Neural crest cell (in vitro differentiated cells): ENCODE measurements around the gene ATF6. TPM values are rescaled to one million over a fixed set of nuclear protein-coding genes. Genes with fewer than 3 reads are reported as not detected.
"Not testable (repeated sequence)": the region's sequence is repeated elsewhere in the genome, so short reads cannot be mapped to it uniquely, and the experiment has no call there.

Experiments
- DNase-seq: peaks from one replicate; pipeline ENCODE4 v3.0.0; 2021; ENCODE audit warnings: low read depth, mixed read lengths, low spot score
- H3K27ac Mint-ChIP-seq: one replicate; pipeline ENCODE4 v1.8.0; 2021; ENCODE audit warnings: mild to moderate bottlenecking, mixed read lengths; ENCODE audit not compliant: unreplicated experiment
- H3K27me3 Mint-ChIP-seq: 2 replicates; pipeline ENCODE4 v1.8.0; 2021; ENCODE audit warnings: low read depth, mild to moderate bottlenecking, mixed read lengths
- H3K36me3 Mint-ChIP-seq: 2 replicates; pipeline ENCODE4 v1.8.0; 2021; ENCODE audit warnings: low read depth, mild to moderate bottlenecking, mixed read lengths
- H3K4me1 Mint-ChIP-seq: 2 replicates; pipeline ENCODE4 v1.8.0; 2021; ENCODE audit warnings: mixed read lengths
- H3K4me3 Mint-ChIP-seq: one replicate; pipeline ENCODE4 v1.8.0; 2021; ENCODE audit warnings: mild to moderate bottlenecking, mixed read lengths
- H3K9me3 Mint-ChIP-seq: 2 replicates; pipeline ENCODE4 v1.8.0; 2021; ENCODE audit warnings: mixed read lengths
- CTCF ChIP-seq: fragments of 200-600 bp; sonication (generic); conservative IDR thresholded peaks from 2 replicates; pipeline ENCODE4 v1.5.0; 2021; ENCODE audit warnings: antibody characterized with exemption, mild to moderate bottlenecking
- total RNA-seq: library from RNA; stranded (reverse); gene quantifications from 2 replicates; pipeline ENCODE4 v1.2.1, GENCODE V29; 2021

The ATF6 gene
- total RNA-seq, 1 donor from 2014 or later = 17.8 TPM

GRCh38 chr1:161827786-161828185, 61.7 kb downstream of the ATF6 start:
- H3K9me3 Mint-ChIP-seq = peaks cover 3% of the 10 kb centered on the region
- H3K27me3 Mint-ChIP-seq = no peaks in the 10 kb centered on the region
- H3K27ac Mint-ChIP-seq = no peak overlapping the region
- DNase-seq = no peak
- H3K4me3 Mint-ChIP-seq = no peak overlapping the region
- no peak for TF ChIP-seq CTCF
- H3K4me1 Mint-ChIP-seq = no peaks in the 10 kb centered on the region
- peaks cover 26% of the 10 kb centered on the region for H3K36me3 Mint-ChIP-seq

GRCh38 chr1:161832299-161832907, 66.3 kb downstream of the ATF6 start:
- H3K36me3 Mint-ChIP-seq = peaks cover 21% of the 10 kb centered on the region
- H3K9me3 Mint-ChIP-seq, H3K4me3 Mint-ChIP-seq, H3K4me1 Mint-ChIP-seq, H3K27ac Mint-ChIP-seq, H3K27me3 Mint-ChIP-seq, DNase-seq: not testable (repeated sequence)

GRCh38 chr1:161834967-161835550, 68.9 kb downstream of the ATF6 start:
- Mint-ChIP-seq H3K36me3 (peaks cover 15% of the 10 kb centered on the region), H3K4me3 (no peak overlapping the region), H3K9me3 (peaks cover 2% of the 10 kb centered on the region), H3K27ac (no peak overlapping the region), H3K27me3 (no peaks in the 10 kb centered on the region), H3K4me1 (no peaks in the 10 kb centered on the region)
- no peak for TF ChIP-seq CTCF
- no peak for DNase-seq

GRCh38 chr1:161836018-161836417, 69.9 kb downstream of the ATF6 start:
- no peak for TF ChIP-seq CTCF
- Mint-ChIP-seq H3K27ac (no peak overlapping the region), H3K27me3 (no peaks in the 10 kb centered on the region), H3K36me3 (peaks cover 13% of the 10 kb centered on the region), H3K9me3 (peaks cover 2% of the 10 kb centered on the region), H3K4me3 (no peak overlapping the region), H3K4me1 (no peaks in the 10 kb centered on the region)
- no peak for DNase-seq

- peaks cover 4% of the 10 kb centered on the region for H3K9me3 Mint-ChIP-seq
- H3K27me3 Mint-ChIP-seq = no peaks in the 10 kb centered on the region
- no peak for DNase-seq
- H3K27ac Mint-ChIP-seq = peak overlapping the region; percentile 6
- no peaks in the 10 kb centered on the region for H3K4me1 Mint-ChIP-seq
- no peak overlapping the region for H3K4me3 Mint-ChIP-seq
- H3K36me3 Mint-ChIP-seq = peaks cover 17% of the 10 kb centered on the region
- no peak for TF ChIP-seq CTCF
Observed at GRCh38 chr1:161838362-161838761, 72.2 kb downstream of the ATF6 start.

GRCh38 chr1:161838885-161839284, 72.8 kb downstream of the ATF6 start:
- Mint-ChIP-seq H3K4me3 (no peak overlapping the region), H3K4me1 (no peaks in the 10 kb centered on the region)

More at GRCh38 chr1:161838885-161839284, 72.8 kb downstream of the ATF6 start:
- no peak for DNase-seq
- Mint-ChIP-seq H3K27ac (no peak overlapping the region), H3K36me3 (peaks cover 14% of the 10 kb centered on the region), H3K27me3 (no peaks in the 10 kb centered on the region), H3K9me3 (peaks cover 2% of the 10 kb centered on the region)
- TF ChIP-seq CTCF = no peak
